Karpas-422 (cell line): Measurements from ENCODE around the gene PSMA7. TPM values are rescaled to one million over a fixed set of nuclear protein-coding genes. Genes with fewer than 3 reads are reported as not detected.

Source experiments
- DNase-seq: peaks from one replicate; pipeline ENCODE4 v3.0.0-alpha.2; 2015
- H2AFZ ChIP-seq: fragments of 200-600 bp; sonication (generic); 2 replicates; pipeline ENCODE4 v1.6.1; 2014; ENCODE audit warnings: antibody characterized with exemption, low read length, mixed read lengths
- H3K27ac ChIP-seq: fragments of 200-600 bp; sonication (generic); 2 replicates; pipeline ENCODE4 v1.5.1; 2014; ENCODE audit warnings: mild to moderate bottlenecking, low read length, moderate library complexity
- H3K27me3 ChIP-seq: fragments of 200-600 bp; sonication (generic); 2 replicates; pipeline ENCODE4 v1.6.1; 2014; ENCODE audit warnings: low read length, mixed read lengths
- H3K36me3 ChIP-seq: fragments of 200-600 bp; sonication (generic); 2 replicates; pipeline ENCODE4 v1.6.1; 2014; ENCODE audit warnings: low read length, mixed read lengths; ENCODE audit not compliant: insufficient read depth
- H3K4me1 ChIP-seq: fragments of 200-600 bp; sonication (generic); 2 replicates; pipeline ENCODE4 v1.6.1; 2014; ENCODE audit warnings: mild to moderate bottlenecking, low read length, mixed read lengths
- H3K4me2 ChIP-seq: fragments of 200-600 bp; sonication (generic); 2 replicates; pipeline ENCODE4 v1.6.1; 2014; ENCODE audit warnings: low read length, low read depth, mild to moderate bottlenecking; ENCODE audit not compliant: poor library complexity, severe bottlenecking
- H3K4me3 ChIP-seq: fragments of 200-600 bp; sonication (generic); 2 replicates; pipeline ENCODE4 v1.5.1; 2014; ENCODE audit warnings: mild to moderate bottlenecking, antibody characterized with exemption, low read length, mixed read lengths
- H3K79me2 ChIP-seq: fragments of 200-600 bp; sonication (generic); 2 replicates; pipeline ENCODE4 v1.6.1; 2014; ENCODE audit warnings: mild to moderate bottlenecking, low read length, mixed read lengths
- H3K9ac ChIP-seq: fragments of 200-600 bp; sonication (generic); 2 replicates; pipeline ENCODE4 v1.6.0; 2014; ENCODE audit warnings: low read length
- H3K9me2 ChIP-seq: fragments of 200-600 bp; sonication (generic), shearing (Covaris generic); replicated peaks from 2 replicates; pipeline ENCODE4 v1.6.0; 2014; ENCODE audit warnings: mild to moderate bottlenecking, low read length, moderate library complexity; ENCODE audit not compliant: insufficient read depth
- H3K9me3 ChIP-seq: fragments of 300-700, 200-600 bp; sonication (generic); 2 replicates; pipeline ENCODE4 v1.6.1; 2014; ENCODE audit warnings: low read length, mixed read lengths
- H4K20me1 ChIP-seq: fragments of 200-600 bp; sonication (generic); 2 replicates; pipeline ENCODE4 v1.6.1; 2014; ENCODE audit warnings: mild to moderate bottlenecking, antibody characterized with exemption, low read length, low read depth; ENCODE audit not compliant: insufficient read depth
- total RNA-seq: library from RNA; depleted of rRNA; stranded (reverse); fragments of >200 nt; shearing (Covaris generic); gene quantifications from 2 replicates; pipeline ENCODE4 v1.2.3, GENCODE V29; 2014; ENCODE audit warnings: low replicate concordance

PSMA7 gene
- total RNA-seq, 1 experiment from 2014 or later, result 181 TPM

GRCh38 chr20:62167474-62167873 lies 24.3 kb upstream of the PSMA7 start:
- Histone ChIP-seq H3K36me3 (no peaks in the 10 kb centered on the region), H4K20me1 (no peaks in the 10 kb centered on the region), H3K4me2 (no peak overlapping the region), H3K79me2 (no peaks in the 10 kb centered on the region), H3K4me1 (no peaks in the 10 kb centered on the region), H3K9me2 (no peaks in the 10 kb centered on the region), H2AFZ (no peak overlapping the region), H3K9me3 (no peaks in the 10 kb centered on the region), H3K27me3 (no peaks in the 10 kb centered on the region), H3K4me3 (no peak overlapping the region), H3K9ac (no peak overlapping the region), H3K27ac (no peak overlapping the region)
- no peak for DNase-seq

- Histone ChIP-seq H3K36me3 (no peaks in the 10 kb centered on the region), H3K9me2 (no peaks in the 10 kb centered on the region), H3K4me3 (no peak overlapping the region), H3K27ac (no peak overlapping the region), H3K27me3 (no peaks in the 10 kb centered on the region), H3K4me1 (no peaks in the 10 kb centered on the region), H3K9me3 (no peaks in the 10 kb centered on the region), H4K20me1 (no peaks in the 10 kb centered on the region), H3K9ac (no peak overlapping the region), H3K79me2 (no peaks in the 10 kb centered on the region), H3K4me2 (no peak overlapping the region), H2AFZ (no peak overlapping the region)
- DNase-seq, result no peak
Observed at GRCh38 chr20:62165762-62166399, 22.7 kb upstream of the PSMA7 start.

GRCh38 chr20:62164879-62165761 lies 21.9 kb upstream of the PSMA7 start:
- no peak overlapping the region for H3K4me2 ChIP-seq
- no peaks in the 10 kb centered on the region for H3K36me3 ChIP-seq
- no peak overlapping the region for H3K4me3 ChIP-seq
- no peak for DNase-seq
- no peaks in the 10 kb centered on the region for H3K4me1 ChIP-seq
- no peaks in the 10 kb centered on the region for H3K27me3 ChIP-seq
- H3K79me2 ChIP-seq, result no peaks in the 10 kb centered on the region
- H3K9me2 ChIP-seq, result no peaks in the 10 kb centered on the region
- no peaks in the 10 kb centered on the region for H3K9me3 ChIP-seq
- H4K20me1 ChIP-seq, result no peaks in the 10 kb centered on the region
- H3K9ac ChIP-seq, result no peak overlapping the region
- H2AFZ ChIP-seq, result no peak overlapping the region
- H3K27ac ChIP-seq, result no peak overlapping the region

GRCh38 chr20:62163986-62164762 lies 21.0 kb upstream of the PSMA7 start:
- Histone ChIP-seq H3K27ac (no peak overlapping the region), H3K9me2 (no peaks in the 10 kb centered on the region), H3K36me3 (no peaks in the 10 kb centered on the region), H3K27me3 (no peaks in the 10 kb centered on the region), H3K9me3 (no peaks in the 10 kb centered on the region), H4K20me1 (peaks cover 8% of the 10 kb centered on the region), H3K4me2 (no peak overlapping the region), H3K4me3 (no peak overlapping the region), H3K79me2 (no peaks in the 10 kb centered on the region), H3K4me1 (peaks cover 5% of the 10 kb centered on the region), H3K9ac (no peak overlapping the region), H2AFZ (no peak overlapping the region)
- no peak for DNase-seq

DNA sequence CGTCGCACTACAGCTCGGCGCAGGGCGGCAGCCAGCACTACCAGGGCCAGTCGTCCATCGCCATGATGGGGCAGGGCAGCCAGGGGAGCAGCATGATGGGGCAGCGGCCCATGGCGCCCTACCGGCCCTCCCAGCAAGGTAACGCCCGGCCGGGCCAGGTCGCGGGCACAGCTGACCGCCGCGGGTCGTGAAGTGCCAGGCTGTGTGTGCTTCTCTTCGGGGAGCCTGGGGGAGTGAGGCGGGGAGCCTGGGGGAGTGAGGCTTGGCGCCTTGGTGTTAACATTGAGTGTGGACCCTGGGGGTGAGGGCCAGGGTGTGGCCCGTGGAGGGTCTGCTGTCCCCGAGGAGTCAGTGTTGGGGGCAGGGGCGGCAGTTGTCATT lies 20.3 kb upstream of the PSMA7 start:
- DNase-seq, result no peak
- H3K4me3 ChIP-seq, result no peak overlapping the region
- no peak overlapping the region for H3K4me2 ChIP-seq
- no peaks in the 10 kb centered on the region for H3K9me2 ChIP-seq
- H4K20me1 ChIP-seq, result peaks cover 15% of the 10 kb centered on the region
- peaks cover 12% of the 10 kb centered on the region for H3K4me1 ChIP-seq
- no peak overlapping the region for H3K9ac ChIP-seq
- H3K27me3 ChIP-seq, result no peaks in the 10 kb centered on the region
- no peak overlapping the region for H2AFZ ChIP-seq
- no peaks in the 10 kb centered on the region for H3K36me3 ChIP-seq
- H3K27ac ChIP-seq, result no peak overlapping the region
- H3K79me2 ChIP-seq, result no peaks in the 10 kb centered on the region
- H3K9me3 ChIP-seq, result no peaks in the 10 kb centered on the region

- no peak for DNase-seq
- no peak overlapping the region for H3K9ac ChIP-seq
- H3K9me2 ChIP-seq, result no peaks in the 10 kb centered on the region
- H2AFZ ChIP-seq, result no peak overlapping the region
- H3K27me3 ChIP-seq, result no peaks in the 10 kb centered on the region
- no peak overlapping the region for H3K4me2 ChIP-seq
- H3K36me3 ChIP-seq, result no peaks in the 10 kb centered on the region
- peaks cover 20% of the 10 kb centered on the region for H4K20me1 ChIP-seq
- no peaks in the 10 kb centered on the region for H3K79me2 ChIP-seq
- H3K9me3 ChIP-seq, result no peaks in the 10 kb centered on the region
- peaks cover 17% of the 10 kb centered on the region for H3K4me1 ChIP-seq
- no peak overlapping the region for H3K4me3 ChIP-seq
- H3K27ac ChIP-seq, result no peak overlapping the region
Observed at GRCh38 chr20:62162765-62163484, 19.7 kb upstream of the PSMA7 start.

DNA sequence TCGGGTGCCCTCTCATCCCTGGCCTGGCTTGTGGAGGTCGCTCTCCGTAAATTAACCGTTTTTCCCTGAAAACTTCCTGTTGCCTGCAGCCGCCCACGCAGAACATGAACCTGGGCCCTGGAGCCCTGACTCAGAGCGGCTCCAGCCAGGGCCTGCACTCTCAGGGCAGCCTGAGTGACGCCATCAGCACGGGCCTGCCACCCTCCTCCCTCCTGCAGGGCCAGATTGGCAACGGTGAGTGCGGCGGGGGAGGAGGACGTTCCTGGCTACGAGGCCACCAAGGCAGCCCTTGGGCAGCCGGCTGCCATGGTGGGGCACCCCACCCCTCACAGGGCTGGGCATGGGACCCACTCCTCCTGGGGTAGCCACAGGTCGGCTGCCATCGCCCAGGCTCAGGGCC lies 18.2 kb upstream of the PSMA7 start:
- H3K36me3 ChIP-seq, result no peaks in the 10 kb centered on the region
- H3K27me3 ChIP-seq, result no peaks in the 10 kb centered on the region

More for the DNA sequence above, 18.2 kb upstream of the PSMA7 start:
- peaks cover 36% of the 10 kb centered on the region for H4K20me1 ChIP-seq
- no peak overlapping the region for H3K4me2 ChIP-seq
- H3K27ac ChIP-seq, result no peak overlapping the region
- H3K79me2 ChIP-seq, result no peaks in the 10 kb centered on the region
- H3K9ac ChIP-seq, result no peak overlapping the region
- no peak overlapping the region for H2AFZ ChIP-seq
- no peaks in the 10 kb centered on the region for H3K9me2 ChIP-seq
- no peak for DNase-seq
- H3K9me3 ChIP-seq, result no peaks in the 10 kb centered on the region
- H3K4me1 ChIP-seq, result peaks cover 33% of the 10 kb centered on the region
- no peak overlapping the region for H3K4me3 ChIP-seq
